Germinal center (tissue), 1 donor: ENCODE measurements around the gene MMP11.

Experiments used
- DNase-seq: peaks from one replicate; pipeline ENCODE4 v3.0.0; 2012; ENCODE audit warnings: mixed read lengths, low spot score

Gene MMP11

GRCh38 chr22:23759566-23759965, 13.1 kb upstream of the MMP11 start:
- no peak for DNase-seq

DNA sequence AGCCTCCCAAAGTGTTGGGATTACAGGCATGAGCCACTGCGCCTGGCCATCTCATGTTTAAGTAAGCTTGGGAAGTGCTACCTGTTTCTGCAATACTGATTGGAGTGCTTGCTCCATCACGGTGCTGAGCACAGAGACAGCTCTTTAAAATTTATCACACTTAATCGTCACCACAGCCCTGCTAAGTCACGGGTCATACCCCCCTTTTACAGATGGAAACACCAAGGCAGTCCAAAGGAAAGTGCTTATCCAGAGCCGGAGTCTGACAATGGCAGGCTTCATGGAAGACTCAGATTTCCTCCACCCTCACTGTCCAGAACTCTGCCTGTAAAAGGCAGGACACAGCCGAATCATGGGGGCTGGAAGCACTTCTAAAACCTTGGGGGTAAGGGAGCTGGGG, 12.6 kb upstream of the MMP11 start:
- no peak for DNase-seq

DNA sequence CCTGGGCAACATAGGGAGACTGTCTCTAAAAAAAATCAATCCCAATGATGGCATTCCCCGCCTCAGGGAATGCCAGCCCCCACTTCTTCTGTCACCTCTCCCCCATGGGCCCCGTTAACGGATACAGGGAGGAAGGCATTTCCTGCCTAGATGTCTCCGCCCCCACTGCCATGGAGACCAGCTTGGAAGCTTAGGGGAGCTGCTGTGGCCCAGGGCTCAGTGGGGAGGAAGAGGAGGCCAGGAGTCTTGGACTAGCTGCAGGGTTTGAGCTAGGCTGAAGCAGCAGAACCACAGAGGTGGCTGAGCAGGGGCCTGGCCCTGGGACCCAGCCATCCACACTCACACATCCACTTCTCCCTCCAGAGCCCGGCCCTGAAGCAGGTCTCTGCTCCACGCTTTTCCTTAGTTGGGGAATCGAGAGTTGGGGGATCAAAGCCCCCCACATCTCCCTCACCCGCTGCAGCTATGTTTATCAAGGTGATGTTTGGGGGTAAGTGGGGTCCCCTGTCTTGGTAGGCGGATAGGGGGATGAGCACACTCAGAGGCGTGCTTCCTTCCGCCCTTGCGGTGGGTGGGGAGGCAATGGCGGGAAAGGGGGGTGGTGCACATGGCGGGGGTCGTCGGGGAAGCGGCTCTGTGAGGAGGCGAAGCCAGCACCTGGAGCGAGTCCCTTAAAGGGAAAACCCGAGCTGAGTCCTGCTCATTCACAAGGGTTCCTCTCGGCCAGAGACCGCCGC, 9.6 kb upstream of the MMP11 start, which contains the start of gene C22orf15:
Gene C22orf15 (plus strand): TSS at position 149 of the 737 bp plus-strand sequence. CDS start 317 bp downstream, at position 466.
- DNase-seq = no peak

GRCh38 chr22:23763579-23763945, 9.1 kb upstream of the MMP11 start:
- DNase-seq = peak; percentile 61

DNA sequence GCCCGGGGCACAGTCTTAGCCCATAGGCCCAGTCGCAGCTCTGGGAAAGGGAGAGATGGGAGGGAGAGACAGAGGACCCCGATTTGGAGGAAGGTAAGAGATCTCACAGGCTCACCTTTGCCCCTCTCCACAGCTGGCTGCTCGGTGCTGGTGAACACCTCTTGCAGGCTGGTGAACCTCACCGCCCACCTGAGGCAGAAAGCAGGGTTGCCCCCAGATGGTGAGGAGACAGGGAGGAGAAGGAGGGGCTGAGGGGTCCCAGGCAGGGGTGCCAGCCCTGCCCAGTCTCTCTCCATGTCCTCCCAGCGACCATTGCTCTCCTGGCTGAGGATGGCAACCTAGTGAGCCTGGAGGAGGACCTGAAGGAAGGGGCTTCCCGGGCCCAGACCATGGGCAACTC, 8.7 kb upstream of the MMP11 start:
- DNase-seq = no peak

- no peak for DNase-seq
Measured at GRCh38 chr22:23764899-23765881, 7.5 kb upstream of the MMP11 start.

GRCh38 chr22:23767303-23767672, 5.4 kb upstream of the MMP11 start:
- no peak for DNase-seq

DNA sequence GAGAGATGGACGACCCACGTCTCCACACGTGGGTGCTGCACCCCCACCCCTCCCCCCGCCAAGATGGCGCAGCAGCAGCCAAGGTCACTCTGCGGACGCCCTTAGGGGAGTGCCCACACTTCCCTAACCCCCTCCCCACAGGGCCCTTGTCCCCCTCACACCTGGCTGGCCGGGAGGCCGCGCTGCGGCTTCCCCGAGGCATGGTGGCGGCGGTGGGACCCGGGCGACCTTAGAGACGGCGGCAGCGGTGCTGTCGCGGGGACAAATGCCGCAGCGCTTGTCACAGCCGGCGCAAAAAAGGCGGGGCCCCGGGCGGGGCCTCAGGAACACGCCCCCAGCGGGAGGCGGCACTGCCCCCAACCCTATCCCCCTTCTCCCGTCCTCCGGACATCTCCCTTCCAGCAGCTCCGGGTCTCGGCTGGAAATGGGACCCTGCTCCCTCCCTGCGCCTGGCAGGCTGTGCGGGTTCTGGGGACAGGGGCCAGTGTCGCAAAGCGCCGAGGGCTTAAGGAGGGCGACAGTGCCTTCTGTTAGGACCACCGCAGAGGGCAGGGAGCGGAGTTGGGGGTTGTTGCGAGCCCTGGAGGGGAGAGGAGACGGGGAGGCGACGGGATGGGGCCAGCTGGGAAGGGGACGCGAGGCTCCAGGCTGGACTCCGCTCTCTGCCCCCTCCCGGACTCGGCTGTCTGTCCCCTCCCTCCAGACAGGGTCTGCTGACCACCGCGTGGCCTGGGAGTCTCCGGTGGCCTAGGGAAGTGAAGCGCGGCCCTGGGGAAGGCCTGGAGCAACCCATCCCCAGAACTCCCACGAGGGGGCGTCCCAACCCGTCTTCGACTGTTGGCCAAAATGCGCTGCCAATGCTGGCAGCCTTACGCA, 4.7 kb upstream of the MMP11 start, which contains the start of gene CHCHD10:
Gene CHCHD10 (minus strand): TSS at position 300 of the 876 bp plus-strand sequence. CDS start 98 bp downstream, at position 202.
- DNase-seq = peak; percentile 84

DNA sequence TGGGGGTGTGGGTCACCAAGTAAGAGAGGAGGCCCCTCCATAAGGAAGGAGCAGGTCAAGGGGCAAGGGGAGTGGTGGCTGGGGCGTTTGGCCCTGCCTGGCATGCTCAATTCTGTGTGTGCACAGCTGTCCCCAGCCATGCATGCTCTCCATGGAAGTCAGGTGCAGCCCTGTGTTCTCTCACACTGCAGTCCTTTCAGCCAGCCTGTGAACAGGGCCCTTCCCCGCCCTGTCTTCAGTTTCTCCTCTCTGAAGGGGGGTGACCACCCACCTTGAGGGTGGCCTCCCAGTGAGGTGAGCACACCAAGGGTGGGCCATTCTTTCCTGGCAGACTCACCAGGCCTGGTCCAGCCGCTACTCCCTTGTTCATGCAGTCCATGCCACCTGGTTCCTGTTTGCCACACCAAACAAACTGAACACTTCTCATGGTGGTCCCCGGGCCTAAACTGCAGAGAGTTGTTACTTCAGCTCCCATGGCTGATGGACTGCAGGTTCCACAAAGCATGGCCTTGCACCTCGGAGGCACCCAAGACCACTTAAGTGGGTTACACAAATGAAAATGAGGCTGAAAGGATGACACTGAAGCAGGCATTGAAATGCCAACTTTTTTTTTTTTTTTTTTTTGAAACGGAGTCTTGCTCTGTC, 3.2 kb upstream of the MMP11 start:
- DNase-seq = no peak

GRCh38 chr22:23772315-23772648, 367 bp upstream of the MMP11 start:
- no peak for DNase-seq

DNA sequence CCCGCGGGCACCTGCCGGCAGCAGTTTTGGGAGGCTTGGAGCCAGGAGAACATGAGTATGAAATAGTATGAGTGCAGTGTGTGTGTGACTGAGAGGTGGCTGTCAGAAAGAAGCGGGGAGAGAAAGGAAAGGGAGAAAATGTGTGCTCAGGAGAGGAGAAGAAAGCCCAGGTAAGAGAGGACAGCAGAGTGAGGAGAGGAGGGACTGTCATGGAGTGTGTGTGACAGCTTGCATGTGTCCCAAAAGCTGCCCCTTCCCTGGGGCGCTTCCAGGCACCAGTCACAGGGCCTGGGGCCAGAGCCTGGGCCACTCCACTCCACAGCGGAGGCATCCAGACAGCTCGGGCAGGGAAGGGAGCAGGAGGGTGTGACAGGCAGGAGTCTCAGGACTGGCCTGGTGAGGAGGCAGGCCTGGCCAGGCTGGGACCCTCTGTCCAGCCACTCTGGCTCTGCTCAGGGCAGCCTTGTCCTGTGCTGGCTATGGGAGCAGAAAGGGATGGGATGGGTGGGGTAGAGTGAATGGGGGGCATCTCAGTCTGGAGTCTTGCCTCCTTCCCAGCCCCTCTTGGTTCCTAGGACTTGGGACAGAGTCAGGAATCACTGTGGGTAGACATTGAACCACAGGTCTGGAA, 949 bp downstream of the MMP11 start:
- DNase-seq = no peak

DNA sequence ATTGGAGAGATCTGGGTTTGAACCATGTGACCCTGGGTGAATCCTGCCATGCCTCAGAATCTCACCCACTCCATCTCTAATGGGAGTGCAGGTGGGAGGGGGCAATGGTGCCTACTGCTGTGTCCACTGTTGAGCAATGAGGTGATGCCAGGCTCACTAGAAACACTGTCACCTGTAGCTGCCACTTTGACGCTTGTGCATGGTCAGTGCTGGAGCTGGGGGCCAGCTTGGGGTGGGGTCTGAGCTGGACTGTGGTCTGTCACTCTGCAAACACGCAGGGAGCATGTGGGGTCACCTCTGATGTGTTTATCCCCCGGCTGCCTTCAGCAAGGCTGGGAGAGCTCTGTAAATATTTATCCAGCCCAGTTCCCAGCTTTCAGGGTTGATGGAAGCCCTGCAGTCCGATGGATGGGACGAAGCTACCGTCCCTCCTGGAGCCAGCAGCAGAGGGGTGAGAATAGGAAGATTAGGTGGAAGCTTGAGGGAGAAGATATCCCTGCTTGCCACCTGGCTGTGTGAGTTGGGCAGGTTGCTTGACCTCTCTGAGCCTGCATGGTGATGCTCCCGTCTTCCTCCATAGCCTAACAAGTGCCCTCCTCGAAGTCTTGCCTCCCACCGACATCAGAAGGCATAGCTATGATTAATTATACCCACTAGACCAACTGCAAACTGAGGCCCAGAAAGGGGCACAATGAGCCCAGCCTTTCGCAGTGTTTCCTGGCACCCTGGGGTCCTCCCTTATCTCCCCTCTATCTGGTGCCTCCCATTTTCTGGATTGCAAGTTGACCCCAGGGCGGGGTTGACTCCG, 1.7 kb downstream of the MMP11 start:
- no peak for DNase-seq

DNA sequence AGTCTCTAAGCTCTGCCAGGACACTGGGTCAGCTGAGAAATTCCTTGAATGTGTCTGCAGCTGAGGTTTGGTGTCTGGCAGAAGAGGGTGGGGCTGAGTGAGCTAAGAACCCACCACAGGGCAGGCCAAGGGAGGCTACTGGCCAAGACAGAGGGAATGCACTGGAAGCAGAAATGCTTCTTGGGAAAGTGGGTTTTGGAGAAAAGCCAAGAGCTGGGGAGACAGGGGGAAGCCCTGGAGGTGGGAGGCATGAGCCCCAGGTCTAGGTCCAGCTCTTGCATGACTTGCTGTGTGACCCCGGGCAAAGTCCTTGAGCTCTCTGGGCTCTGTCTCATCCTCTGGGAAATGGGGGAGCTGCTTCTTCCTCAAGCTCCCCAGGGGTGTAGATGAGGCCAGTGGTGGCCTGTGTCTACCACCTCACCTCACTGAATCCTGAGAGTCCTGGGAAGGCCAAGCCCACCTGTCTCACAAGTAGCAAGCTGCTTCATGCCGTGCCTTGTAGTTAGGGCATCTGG, 2.3 kb downstream of the MMP11 start:
- no peak for DNase-seq

DNA sequence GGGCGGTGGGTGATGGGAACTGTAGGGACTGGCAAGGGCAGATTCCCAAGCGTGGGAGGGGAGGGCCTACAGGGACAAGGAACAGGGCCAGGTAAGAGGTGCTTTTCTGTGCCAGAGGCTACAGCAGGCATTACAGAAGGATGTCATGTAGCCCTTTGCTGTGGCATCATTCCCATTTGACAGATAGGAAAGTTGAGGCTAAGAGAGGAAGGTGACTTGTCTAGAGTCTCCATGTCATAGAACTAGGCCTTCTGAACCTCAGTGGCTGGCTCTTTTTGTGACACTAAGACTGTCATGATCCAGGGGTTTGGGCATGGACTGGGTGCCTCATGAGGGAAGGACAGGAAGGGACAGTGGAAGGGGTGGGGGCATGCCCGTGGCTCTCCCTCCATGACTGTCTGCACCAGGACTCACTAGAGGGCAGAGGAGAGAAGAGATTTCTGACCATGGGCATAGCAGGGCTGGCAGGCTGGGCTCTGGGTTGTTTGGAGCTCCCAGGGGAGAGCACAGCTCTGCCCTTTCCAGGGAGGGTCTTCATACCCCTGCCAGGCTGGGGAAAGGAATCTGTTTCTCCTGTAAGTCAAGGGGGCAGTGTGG, 3.2 kb downstream of the MMP11 start:
- no peak for DNase-seq

- no peak for DNase-seq
Measured at GRCh38 chr22:23777776-23778576, 5.3 kb downstream of the MMP11 start.

DNA sequence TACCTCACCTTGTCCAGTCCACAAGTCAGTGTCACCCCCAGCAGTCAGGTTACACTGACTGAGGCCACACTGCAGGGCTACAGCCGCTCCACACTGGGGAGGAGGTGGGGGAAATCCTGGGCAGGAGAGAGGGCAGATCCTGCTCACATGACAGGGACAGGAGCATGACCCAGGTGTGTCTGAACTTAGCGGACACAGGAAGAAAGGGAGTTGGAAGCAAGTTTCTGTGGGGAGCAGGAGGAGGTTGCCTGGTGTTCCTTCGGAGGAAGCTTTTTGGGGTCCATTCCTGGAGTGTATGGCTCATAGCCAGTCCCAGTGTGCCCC, 5.9 kb downstream of the MMP11 start:
- no peak for DNase-seq

DNA sequence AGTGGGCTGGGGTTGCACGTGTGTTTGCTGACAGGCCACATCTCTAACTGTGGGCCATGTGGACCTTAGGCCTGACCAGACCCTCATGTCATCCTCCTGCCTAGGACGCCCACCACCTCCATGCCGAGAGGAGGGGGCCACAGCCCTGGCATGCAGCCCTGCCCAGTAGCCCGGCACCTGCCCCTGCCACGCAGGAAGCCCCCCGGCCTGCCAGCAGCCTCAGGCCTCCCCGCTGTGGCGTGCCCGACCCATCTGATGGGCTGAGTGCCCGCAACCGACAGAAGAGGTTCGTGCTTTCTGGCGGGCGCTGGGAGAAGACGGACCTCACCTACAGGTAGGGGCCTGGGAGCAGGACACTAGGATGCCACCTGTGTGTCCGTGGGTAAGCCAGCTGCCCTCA, 6.4 kb downstream of the MMP11 start:
- no peak for DNase-seq

GRCh38 chr22:23779731-23780130, 7.1 kb downstream of the MMP11 start:
- DNase-seq = no peak

GRCh38 chr22:23780146-23780748, 7.6 kb downstream of the MMP11 start:
- DNase-seq = no peak
